ENCODE results near the gene MYDGF. TPM values are rescaled to one million over a fixed set of nuclear protein-coding genes. Genes with fewer than 3 reads are reported as not detected.

MYDGF gene
- total RNA-seq, 1 experiment from 2014 or later: 58.2 TPM

- DNase-seq (ENCODE audit: low spot score): no peak
- Mint-ChIP-seq H3K27me3 (ENCODE audit: low read depth) (peaks cover 32% of the 10 kb centered on the region), H3K27ac (no peak overlapping the region), H3K9me3 (no peaks in the 10 kb centered on the region), H3K36me3 (no peaks in the 10 kb centered on the region), H3K4me3 (peak overlapping the region; percentile 95), H3K4me1 (peaks cover 16% of the 10 kb centered on the region)
- ChIA-PET CTCF (interaction anchor here (0.5 to 3.0 kb wide), 3 partner anchors 88 to 137 kb away, joined by 3 to 20 read pairs (median 3); no protein-coding TSS in a partner anchor), POLR2A (no interaction called here)
- peak; percentile 90; the same call in 1 of the 2 replicates for TF ChIP-seq GTF2I (CRISPR knock-in tag; conservative IDR thresholded peaks at IDR 0.05)
- TF ChIP-seq ARID4B (CRISPR knock-in tag; IDR thresholded peaks at IDR 0.05; ENCODE audit: borderline replicate concordance): no peak
- ATAC-seq: peak; percentile 1; the same call in 1 of the 2 replicates
These were observed 30.5 kb downstream of the MYDGF start for GRCh38 chr19:4639531-4640246.

- Mint-ChIP-seq H3K4me3 (peak within 1 kb of the TSS; percentile 95), H3K36me3 (no peaks in the 10 kb centered on the region), H3K9me3 (no peaks in the 10 kb centered on the region), H3K27ac (peak within 1 kb of the TSS; percentile 41; the same call in 1 of the 2 replicates), H3K27me3 (ENCODE audit: low read depth) (peaks cover 39% of the 10 kb centered on the region), H3K4me1 (peaks cover 16% of the 10 kb centered on the region)
- peak; percentile 99 for DNase-seq (ENCODE audit: low spot score)
- ATAC-seq: peak; percentile 90
- ChIA-PET CTCF (interaction anchor here (1.1 to 3.4 kb wide), 2 partner anchors 38 to 68 kb away, joined by 3 to 217 read pairs; no protein-coding TSS in a partner anchor), POLR2A (no interaction called here)
- TF ChIP-seq SOX15 (CRISPR knock-in tag; IDR thresholded peaks at IDR 0.05) (no peak), ETV6 (CRISPR knock-in tag; IDR thresholded peaks at IDR 0.05) (no peak), SP1 (CRISPR knock-in tag; conservative IDR thresholded peaks at IDR 0.05) (peak; percentile 89; the same call in 1 of the 2 replicates), ZNF232 (CRISPR knock-in tag; IDR thresholded peaks at IDR 0.05) (no peak), ZMAT4 (CRISPR knock-in tag; IDR thresholded peaks at IDR 0.05) (no peak), TEAD4 (CRISPR knock-in tag; IDR thresholded peaks at IDR 0.05) (no peak), NR2C2 (CRISPR knock-in tag; IDR thresholded peaks at IDR 0.05) (no peak), ZNF416 (CRISPR knock-in tag; IDR thresholded peaks at IDR 0.05) (no peak), RELA (CRISPR knock-in tag; IDR thresholded peaks at IDR 0.05; ENCODE audit: borderline replicate concordance) (no peak), RORB (CRISPR knock-in tag; IDR thresholded peaks at IDR 0.05) (no peak), USF1 (CRISPR knock-in tag; IDR thresholded peaks at IDR 0.05) (0 out of 2 replicates have a peak, but pooled peaks have one; percentile 18), ATF3 (CRISPR knock-in tag; conservative IDR thresholded peaks at IDR 0.05) (no peak), USF2 (CRISPR knock-in tag; IDR thresholded peaks at IDR 0.05) (peak; percentile 33; the same call in 1 of the 2 replicates), NFYB (CRISPR knock-in tag; conservative IDR thresholded peaks at IDR 0.05; ENCODE audit: low read depth) (peak; percentile 75), CREB1 (CRISPR knock-in tag; IDR thresholded peaks at IDR 0.05) (no peak), PRDM15 (CRISPR knock-in tag; IDR thresholded peaks at IDR 0.05) (no peak), ERG (CRISPR knock-in tag; IDR thresholded peaks at IDR 0.05) (no peak), ZNF396 (CRISPR knock-in tag; IDR thresholded peaks at IDR 0.05; ENCODE audit: borderline replicate concordance) (no peak)
These were observed 31.2 kb downstream of the MYDGF start, which contains the start of gene TNFAIP8L1 for GRCh38 chr19:4638828-4639530. TNFAIP8L1 (plus strand) TSS chr19:4639516; CDS start chr19:4651870, 12,354 bp downstream.

All from WTC11 (cell line).